ENCODE data around the gene ELP4.

GRCh38 chr11:31764261-31764660 is 254.7 kb downstream of the ELP4 start:
- TF ChIP-seq POLR2AphosphoS5 (IDR thresholded peaks at IDR 0.05) (no peak), CTCF (IDR thresholded peaks at IDR 0.05) (no peak)
